Middle frontal gyrus (tissue), 1 donor: ENCODE data around the gene FRMD5.

ENCODE experiments used
- DNase-seq: peaks from one replicate; pipeline ENCODE4 v3.0.0-alpha.2; 2015; ENCODE audit warnings: low spot score; ENCODE audit errors: extremely low spot score

Gene FRMD5

GRCh38 chr15:44163370-44163769 is 31.7 kb downstream of the FRMD5 start:
- DNase-seq: no peak

- no peak for DNase-seq
These were observed 34.3 kb downstream of the FRMD5 start for GRCh38 chr15:44160796-44161195.

DNA sequence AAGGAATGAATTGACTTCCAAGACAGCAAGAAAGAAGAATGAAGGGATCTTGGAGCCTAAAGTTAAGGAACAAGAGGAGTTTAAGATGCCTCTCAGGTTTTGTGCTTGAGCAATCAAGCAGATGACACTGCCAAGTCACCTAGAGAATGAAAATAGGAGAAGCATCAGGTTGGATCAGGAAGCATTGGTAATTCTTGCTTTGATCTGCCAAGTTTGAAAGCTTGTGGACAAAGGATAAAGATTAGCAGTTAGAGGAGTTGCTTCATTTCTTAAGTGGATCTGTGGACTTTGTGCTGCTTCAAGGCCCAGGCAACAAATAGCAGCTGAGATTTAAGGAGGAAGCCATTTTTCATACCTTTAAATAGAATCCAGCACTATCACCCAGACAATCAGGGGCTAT is 35.6 kb downstream of the FRMD5 start:
- DNase-seq: no peak

- no peak for DNase-seq
These were observed 37.0 kb downstream of the FRMD5 start for GRCh38 chr15:44158111-44158510.

DNA sequence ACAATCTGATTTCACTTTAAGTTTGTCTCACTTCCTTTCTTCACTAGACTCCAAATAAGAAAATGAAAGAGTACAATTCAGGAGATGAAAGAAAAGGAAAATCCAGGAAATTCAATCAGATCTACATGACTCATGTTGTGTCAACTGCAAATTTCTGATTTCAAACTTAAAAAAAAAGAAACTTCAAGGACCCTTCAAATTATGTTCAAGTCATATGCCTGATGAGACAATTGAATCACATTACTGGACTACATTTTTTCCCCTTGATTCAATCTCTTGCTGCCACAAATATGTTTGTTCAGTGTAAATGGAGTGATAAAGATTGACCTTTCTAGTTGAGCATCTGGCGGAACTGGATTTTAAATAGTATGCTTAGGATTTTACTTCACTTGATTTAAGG is 37.4 kb downstream of the FRMD5 start:
- DNase-seq: no peak

- no peak for DNase-seq
These were observed 41.7 kb downstream of the FRMD5 start for GRCh38 chr15:44153352-44153751.

DNA sequence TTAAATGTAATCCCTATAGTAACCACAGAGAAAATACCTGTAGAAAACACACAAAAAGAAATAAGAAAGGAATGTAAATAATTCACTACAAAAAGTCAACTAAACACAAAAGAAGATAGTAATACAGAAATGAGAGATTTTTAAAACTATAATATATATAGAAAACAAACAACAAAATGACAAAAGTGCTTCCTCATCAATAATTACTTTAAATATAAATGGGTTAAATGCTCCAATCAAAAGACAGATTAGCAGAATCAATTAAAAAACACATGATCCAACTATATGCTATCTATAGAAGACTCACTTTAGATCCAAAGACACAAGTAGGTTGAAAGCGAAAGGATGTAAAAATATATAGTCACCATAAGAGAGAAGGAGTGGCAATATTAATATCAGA is 45.8 kb downstream of the FRMD5 start:
- no peak for DNase-seq

GRCh38 chr15:44148580-44148979 is 46.5 kb downstream of the FRMD5 start:
- DNase-seq: no peak

GRCh38 chr15:44147636-44148035 is 47.4 kb downstream of the FRMD5 start:
- DNase-seq: no peak

- DNase-seq: no peak
These were observed 49.6 kb downstream of the FRMD5 start for GRCh38 chr15:44145495-44145894.

DNA sequence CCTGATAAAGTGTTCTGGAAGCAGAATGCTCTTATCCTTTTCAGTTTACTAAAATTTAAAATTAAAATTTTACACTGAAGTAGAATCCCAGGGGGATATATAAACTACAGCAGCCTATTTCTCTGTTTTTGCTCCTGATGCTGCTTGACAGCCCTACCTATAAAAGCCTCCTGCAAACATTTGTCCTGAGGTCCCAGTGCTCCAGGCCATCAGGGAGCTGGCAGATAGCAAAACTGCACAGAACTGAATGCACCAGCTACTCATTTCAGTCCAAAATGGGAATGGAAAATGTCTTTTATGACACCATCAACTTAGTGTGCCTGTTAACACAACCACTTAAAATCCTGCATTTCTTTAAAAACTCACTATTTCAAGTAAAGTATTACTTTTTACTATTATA is 50.1 kb downstream of the FRMD5 start:
- no peak for DNase-seq

DNA sequence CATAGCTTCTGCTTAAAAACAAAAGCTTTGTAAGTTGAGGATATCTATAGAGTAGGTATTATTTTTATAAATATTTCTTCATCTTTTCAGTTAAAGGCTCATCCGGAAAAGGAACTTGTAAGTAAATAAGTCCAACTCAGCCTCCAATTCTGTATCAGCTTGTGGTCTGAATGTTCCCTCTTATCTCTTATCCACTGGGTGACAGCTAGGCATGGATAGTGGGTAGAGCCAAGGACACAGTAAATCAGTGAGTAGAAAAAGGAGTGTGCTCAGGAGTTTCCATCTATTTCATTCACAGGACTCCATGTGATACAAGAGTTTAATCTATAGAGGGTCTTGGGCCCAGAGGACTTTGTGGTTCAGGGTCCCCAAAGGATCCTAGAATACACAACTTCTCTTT is 50.9 kb downstream of the FRMD5 start:
- DNase-seq: no peak

DNA sequence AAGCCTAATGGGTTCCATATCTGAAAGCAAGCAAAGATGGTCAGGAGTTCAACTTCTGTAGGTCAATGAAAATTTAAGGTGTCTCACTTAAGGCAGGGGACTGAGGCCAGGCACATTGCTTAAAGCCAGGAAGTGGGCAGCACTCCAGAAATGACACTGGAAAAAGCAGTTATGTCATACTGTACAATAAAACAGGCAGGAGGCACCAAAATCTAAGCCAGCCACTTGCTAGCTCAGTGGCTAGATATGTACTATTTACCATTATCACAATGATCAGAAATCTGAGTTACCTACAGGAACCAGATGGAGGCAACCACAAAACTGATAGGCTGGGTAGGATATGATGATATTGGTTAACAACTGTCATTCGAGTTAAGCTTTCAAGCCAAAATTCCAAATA is 57.3 kb downstream of the FRMD5 start:
- no peak for DNase-seq

DNA sequence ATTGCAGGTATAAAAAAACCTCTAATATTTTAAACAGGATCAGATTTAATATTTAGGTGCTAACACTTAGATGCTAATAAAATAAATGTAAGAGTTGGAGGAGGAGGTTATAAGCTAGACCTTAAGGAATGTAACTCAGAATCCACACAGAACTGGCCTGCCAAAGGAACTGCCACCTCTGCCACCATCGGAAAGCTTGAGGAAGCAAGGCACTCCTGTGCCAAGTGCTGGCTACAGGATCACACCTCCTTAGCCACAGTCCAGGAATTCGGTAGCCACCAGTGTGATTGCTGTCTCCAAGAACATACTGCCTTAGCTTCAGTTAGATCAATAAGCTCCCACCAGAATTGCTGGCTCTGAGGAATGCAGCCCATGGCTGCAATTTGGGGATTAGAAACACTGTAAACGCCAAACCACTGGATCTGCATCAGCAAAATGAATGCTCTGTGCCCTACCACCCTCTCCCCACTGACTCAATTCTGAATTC is 58.0 kb downstream of the FRMD5 start:
- no peak for DNase-seq

DNA sequence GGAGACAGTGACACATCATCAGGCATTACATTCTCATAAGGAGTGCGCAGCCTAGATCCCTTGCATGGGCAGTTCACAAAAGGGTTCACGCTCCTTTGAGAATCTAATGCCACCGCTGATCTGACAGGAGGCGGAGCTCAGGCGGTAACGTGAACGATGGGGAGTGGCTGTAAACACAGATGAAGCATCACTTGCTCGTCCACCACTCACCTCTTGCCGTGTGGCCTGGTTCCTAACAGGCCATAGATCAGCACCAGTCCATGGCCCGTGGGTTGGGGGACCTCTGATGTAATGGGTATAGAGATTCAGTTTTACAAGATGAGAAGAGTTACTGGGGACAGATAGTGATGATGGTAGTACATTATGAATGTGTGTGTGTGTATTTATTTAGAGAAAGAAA is 63.0 kb downstream of the FRMD5 start:
- no peak for DNase-seq

GRCh38 chr15:44130778-44131177 is 64.3 kb downstream of the FRMD5 start:
- DNase-seq: no peak

- no peak for DNase-seq
These were observed 65.2 kb downstream of the FRMD5 start for GRCh38 chr15:44129911-44130310.

DNA sequence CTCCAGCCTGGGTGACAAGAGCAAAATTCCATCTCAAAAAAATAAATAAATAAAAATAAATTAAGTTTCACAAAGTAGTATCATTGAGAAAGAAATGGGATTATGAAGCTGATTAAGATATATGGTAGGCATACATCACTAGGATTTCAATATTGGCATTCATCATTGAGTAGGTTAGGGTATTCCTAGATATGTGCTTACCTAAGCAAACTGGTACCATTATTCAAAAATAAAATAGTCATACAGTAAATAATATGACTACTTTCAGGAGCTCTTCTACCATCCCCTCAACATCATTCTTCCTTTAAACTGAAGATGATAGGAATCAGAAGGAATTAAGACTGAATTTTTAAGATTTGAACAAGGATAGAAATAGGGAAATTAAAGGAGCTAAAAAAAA is 66.6 kb downstream of the FRMD5 start:
- DNase-seq: no peak

GRCh38 chr15:44125879-44126278 is 69.2 kb downstream of the FRMD5 start:
- no peak for DNase-seq

DNA sequence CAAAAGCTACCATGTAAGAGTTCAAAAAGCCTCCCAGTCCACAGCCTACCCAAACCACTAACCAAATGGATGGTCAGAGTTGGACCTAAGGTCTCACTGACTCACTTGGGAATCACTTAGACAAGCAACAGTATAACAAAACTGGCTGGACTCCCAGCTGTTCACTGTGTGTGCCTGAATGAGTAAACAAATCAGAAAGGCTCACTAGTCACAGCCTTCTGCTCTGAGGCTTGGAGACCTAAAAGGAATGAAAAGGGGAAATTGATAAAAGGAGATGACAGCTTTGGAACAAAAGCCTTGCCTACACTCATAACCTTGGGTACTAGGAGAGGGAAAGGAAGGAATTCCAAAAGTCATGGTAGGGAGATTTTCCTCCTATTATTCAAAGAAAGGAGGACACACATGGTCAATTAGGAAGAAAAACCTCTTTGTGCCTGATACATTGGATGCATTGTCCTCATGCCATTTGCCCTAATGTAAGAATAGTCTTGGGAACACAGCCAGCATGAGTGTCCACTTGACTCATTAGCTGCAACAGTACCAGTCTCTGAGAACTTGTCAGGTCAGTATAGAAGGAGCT is 92.3 kb downstream of the FRMD5 start:
- DNase-seq: peak; percentile 81

DNA sequence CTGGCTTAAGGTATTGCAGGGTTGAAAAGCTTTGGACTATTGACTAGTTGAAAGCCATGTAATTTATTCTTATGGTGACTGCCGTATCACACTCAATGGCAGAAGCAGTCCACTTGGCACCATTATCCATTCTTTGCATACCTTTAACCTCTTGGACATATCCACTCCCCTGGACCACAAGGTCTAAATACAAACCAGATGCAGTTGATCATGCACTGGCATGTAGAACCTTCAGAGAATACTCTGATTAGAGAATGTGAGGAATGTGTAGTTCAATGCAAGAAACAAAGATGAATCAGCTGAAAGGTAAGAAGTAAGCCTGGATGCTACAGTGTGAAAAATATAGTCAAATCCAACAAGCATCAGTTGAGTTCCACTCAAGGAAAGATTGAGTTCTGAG is 93.1 kb downstream of the FRMD5 start:
- no peak for DNase-seq

- DNase-seq: no peak
These were observed 93.8 kb downstream of the FRMD5 start for GRCh38 chr15:44101286-44101685.

DNA sequence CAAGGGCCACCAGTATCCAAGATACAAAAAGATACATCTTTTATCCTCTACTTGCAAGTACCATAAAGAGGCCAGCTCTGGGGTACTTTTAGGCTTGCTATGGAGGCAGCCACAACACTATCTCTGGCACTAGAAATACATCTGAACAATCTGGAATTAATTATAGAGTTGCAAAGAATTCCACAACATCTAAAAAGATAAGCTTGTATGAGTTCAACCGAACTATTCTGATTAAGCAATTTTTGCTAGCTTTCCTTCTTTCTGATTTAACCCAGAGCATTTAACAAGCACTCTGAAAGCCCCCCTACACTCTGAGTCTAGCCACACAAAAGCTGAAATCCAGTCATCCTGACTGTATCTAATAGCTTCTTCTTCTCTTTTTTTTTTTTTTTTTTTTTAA is 95.4 kb downstream of the FRMD5 start:
- DNase-seq: no peak

- DNase-seq: no peak
These were observed 97.5 kb downstream of the FRMD5 start for GRCh38 chr15:44097552-44097951.
